K562 (cell line): ENCODE results near the gene FSCN2. TPM values are rescaled to one million over a fixed set of nuclear protein-coding genes. Genes with fewer than 3 reads are reported as not detected.

Source experiments
- ATAC-seq: fragments of 200-7000 bp; cut with Tn5 transposase; 3 replicates; pipeline ENCODE4 v1.9.1; 2020; ENCODE audit warnings: moderate library complexity
- BruUV-seq: library from RNA; stranded (reverse); fragments of 400-500 nt; replicated peaks from 2 replicates; lab custom pipeline; 2021; lab: Mats Ljungman, UMichigan
- CTCF ChIA-PET: fragments of 300-600 bp; formaldehyde crosslinking; extraction: SDS; loops from one replicate; lab custom pipeline; 2021; ENCODE audit warnings: low intra/inter-chr PET ratio; lab: Yijun Ruan, JAX
- POLR2A ChIA-PET: fragments of 300-600, 350-650 bp; sonication (Branson Sonifier 250); formaldehyde crosslinking; extraction: SDS; loops from one replicate; lab custom pipeline; 2021; ENCODE audit warnings: antibody characterized with exemption, inconsistent platforms; lab: Yijun Ruan, JAX
- DNase-seq, 4 experiments: peaks; one replicate each; pipeline versions ENCODE4 v3.0.0 to v3.0.0-alpha.2; 2011 to 2018; ENCODE audit warnings: low spot score in 3 of 4, mixed read lengths in 3 of 4; ENCODE audit errors: extremely low read depth in 1 of 4
- FAIRE-seq: peaks from 2 replicates; lab custom pipeline; 2011; peaks lifted over from hg19 to GRCh38; lab: Jason Lieb, UNC
- H2AFZ ChIP-seq: 2 replicates; pipeline ENCODE4 v1.6.0; 2011; ENCODE audit warnings: low read depth, low read length, control low read depth, inconsistent platforms
- H3K27ac ChIP-seq: fragments of 200-600 bp; 3 replicates; pipeline ENCODE4 v1.8.0; 2011; ENCODE audit warnings: low read depth, mild to moderate bottlenecking, control low read depth, inconsistent platforms, low read length, moderate library complexity, mixed read lengths; ENCODE audit errors: extremely low read depth
- H3K27me3 ChIP-seq, 2 experiments: fragments of 300-600 bp in 1 of 2; 2 replicates in 1 of 2; 3 replicates in 1 of 2; pipeline versions ENCODE4 v1.6.0 to v1.8.0; 2011; ENCODE audit warnings: inconsistent platforms in 2 of 2, low read length in 2 of 2, mild to moderate bottlenecking in 1 of 2, mixed read lengths in 1 of 2, moderate library complexity in 1 of 2; ENCODE audit not compliant: control insufficient read depth in 2 of 2, insufficient read depth in 2 of 2
- H3K36me3 ChIP-seq: fragments of 300-600 bp; 3 replicates; pipeline ENCODE4 v1.8.0; 2011; ENCODE audit warnings: mild to moderate bottlenecking, low read length, inconsistent platforms; ENCODE audit not compliant: control insufficient read depth, insufficient read depth
- H3K4me1 ChIP-seq, 2 experiments: fragments of 200-600 bp in 1 of 2; replicated peaks in 1 of 2; 2 replicates in 1 of 2; 3 replicates in 1 of 2; pipeline versions ENCODE4 v1.5.1 to v1.8.0; 2011; ENCODE audit warnings: inconsistent platforms in 2 of 2, low read length in 2 of 2, mild to moderate bottlenecking in 1 of 2, mixed read lengths in 1 of 2, moderate library complexity in 1 of 2; ENCODE audit not compliant: control insufficient read depth in 2 of 2, insufficient read depth in 2 of 2
- H3K4me2 ChIP-seq: 2 replicates; pipeline ENCODE4 v1.6.1; 2011; ENCODE audit warnings: low read length, control low read depth, inconsistent platforms, mixed read lengths; ENCODE audit not compliant: insufficient read depth
- H3K4me3 ChIP-seq: fragments of 200-600 bp; sonication (generic), shearing (Covaris generic); 2 replicates; pipeline ENCODE4 v1.5.1; 2016; ENCODE audit warnings: control low read depth, inconsistent platforms
- H3K79me2 ChIP-seq: fragments of 200-600 bp; 3 replicates; pipeline ENCODE4 v1.8.0; 2011; ENCODE audit warnings: low read length, inconsistent platforms; ENCODE audit not compliant: control insufficient read depth, insufficient read depth
- H3K9ac ChIP-seq, 2 experiments: 2 replicates each; pipeline versions ENCODE4 v1.6.0 to v1.6.1; 2011; ENCODE audit warnings: low read depth in 2 of 2, low read length in 2 of 2, control low read depth in 1 of 2, inconsistent platforms in 1 of 2, mild to moderate bottlenecking in 1 of 2, mixed read lengths in 1 of 2; ENCODE audit not compliant: insufficient read depth in 1 of 2
- H3K9me1 ChIP-seq: one replicate; pipeline ENCODE4 v1.6.0; 2011; ENCODE audit warnings: inconsistent platforms, mild to moderate bottlenecking, low read length, moderate library complexity; ENCODE audit not compliant: control insufficient read depth, insufficient read depth
- H3K9me3 ChIP-seq: replicated peaks from 2 replicates; pipeline ENCODE4 v1.5.1; 2011; ENCODE audit warnings: low read depth, low read length, inconsistent platforms; ENCODE audit not compliant: control insufficient read depth, insufficient read depth
- H4K20me1 ChIP-seq: replicated peaks from 2 replicates; pipeline ENCODE4 v1.6.1; 2011; ENCODE audit warnings: low read length, inconsistent platforms, mixed read lengths; ENCODE audit not compliant: control insufficient read depth, insufficient read depth
- ELK1 ChIP-seq: sonication (generic); formaldehyde crosslinking; IDR thresholded peaks from 2 replicates; pipeline ENCODE4 v1.8.1; 2022; ENCODE audit warnings: missing genetic modification reagents
- MBD1 ChIP-seq: fragments of 250-450 bp; sonication (Bioruptor Pico); IDR thresholded peaks from 2 replicates; pipeline ENCODE4 v1.8.0; 2022; ENCODE audit warnings: inconsistent platforms
- PHTF2 ChIP-seq: fragments of 250-450 bp; sonication (Bioruptor Pico); IDR thresholded peaks from 2 replicates; pipeline ENCODE4 v1.5.0; 2021; ENCODE audit warnings: mild to moderate bottlenecking
- ZBTB33 ChIP-seq: sonication (generic); formaldehyde crosslinking; IDR thresholded peaks from 2 replicates; pipeline ENCODE4 v1.8.1; 2023; ENCODE audit warnings: mild to moderate bottlenecking, missing genetic modification reagents
- ZNF174 ChIP-seq: fragments of 250-450 bp; sonication (Bioruptor Pico); IDR thresholded peaks from 2 replicates; pipeline ENCODE4 v1.4.0; 2020; ENCODE audit warnings: mild to moderate bottlenecking
- ZNF282 ChIP-seq: sonication (generic); formaldehyde crosslinking; IDR thresholded peaks from 2 replicates; pipeline ENCODE4 v1.8.1; 2023; ENCODE audit warnings: missing genetic modification reagents
- ZNF740 ChIP-seq, 3 experiments: fragments of 200-800 bp in 1 of 3; sonication (Bioruptor generic) in 1 of 3; sonication (generic) in 1 of 3; formaldehyde crosslinking in 1 of 3; IDR thresholded peaks; 2 replicates each; pipeline versions ENCODE4 v1.6.1 to v1.8.0; 2016 to 2022; ENCODE audit warnings: mild to moderate bottlenecking in 2 of 3, missing compliant biosample characterization in 2 of 3, missing genetic modification characterization in 2 of 3, missing genetic modification reagents in 1 of 3
- WGBS: fragments of 100-300 bp; shearing (Covaris generic); methylation state at CpG from one replicate; pipeline ENCODE4 v1.1.6; 2016; ENCODE audit warnings: low coverage, mixed read lengths; ENCODE audit not compliant: insufficient coverage; ENCODE audit errors: missing lambda C conversion rate; 5-methylcytosine and 5-hydroxymethylcytosine counted together
- in situ Hi-C: fragments of 300-500 bp; cut with MboI; formaldehyde crosslinking; loops from 4 replicates; pipeline ENCODE4 v1.15.0; 2018; ENCODE audit warnings: inconsistent platforms, mixed read lengths
- intact Hi-C: fragments of 100-400 bp; cut with micrococcal nuclease; formaldehyde crosslinking; loops from 2 replicates; pipeline ENCODE4 v1.14.2; 2022
- polyA plus RNA-seq, 8 experiments: library from polyadenylated mRNA; depleted of rRNA in 4 of 8; stranded (reverse) in 5 of 8; unstranded in 3 of 8; fragments of >200 nt; fragmentation: Nextera tagmentation in 2 of 8; fragmentation: Illumina TruSeq in 1 of 8; extraction: Ambion mirVana in 2 of 8; extraction: Trizol in 1 of 8; gene quantifications; 2 replicates each; pipeline versions ENCODE4 v1.2.1 to v1.2.3, GENCODE V29; 2011 to 2014; ENCODE audit warnings: inconsistent platforms in 1 of 8, missing spikeins in 1 of 8
- total RNA-seq, 7 experiments: library from RNA; depleted of rRNA in 6 of 7; stranded (reverse); fragments of >200 nt in 6 of 7; fragmentation: Illumina TruSeq in 2 of 7; extraction: Trizol in 2 of 7; gene quantifications; 2 replicates each; pipeline versions ENCODE4 v1.2.1 to v1.2.3, GENCODE V29; 2011 to 2021; ENCODE audit warnings: low replicate concordance in 1 of 7

FSCN2 gene
- total and polyA plus RNA-seq, 9 of the 15 experiments (the other 6 are each of a cell fraction or from before 2014, with no cell fraction given): 0.08 TPM; not detected in 8

GRCh38 chr17:81483862-81484194, 44.3 kb upstream of the FSCN2 start:
- H3K4me2 ChIP-seq: peak overlapping the region; percentile 78
- H3K4me1 ChIP-seq: peaks cover 36 to 83% of the 10 kb centered on the region in 2 experiments
- no peaks in the 10 kb centered on the region for H3K9me3 ChIP-seq
- in situ Hi-C loops (loop anchor here (5.0 kb wide), 2 partner anchors 92 to 237 kb away; no protein-coding TSS in a partner anchor), intact Hi-C loops (loop anchor here (2.0 to 10.0 kb wide), 4 partner anchors 38 to 229 kb away; partner anchors contain the start of gene SLC38A10)
- H4K20me1 ChIP-seq: no peaks in the 10 kb centered on the region
- CTCF ChIA-PET: interaction anchor here (0.5 to 2.7 kb wide), 8 partner anchors 29 to 354 kb away, joined by 3 to 33 read pairs (median 4); partner anchors contain the start of gene ACTG1
- H3K27me3 ChIP-seq: no peaks in the 10 kb centered on the region; a peak in 1 of 5 replicates
- POLR2A ChIA-PET: interaction anchor here (0.9 to 2.6 kb wide), 5 partner anchors 11 to 189 kb away, joined by 5 to 18 read pairs (median 8); partner anchors contain the start of genes ACTG1 and SLC38A10
- H2AFZ ChIP-seq: peak overlapping the region; percentile 98
- no peak for DNase-seq
- H3K4me3 ChIP-seq: peak overlapping the region; percentile 20; the same call in 1 of the 2 replicates
- FAIRE-seq: no peak
- H3K36me3 ChIP-seq: no peaks in the 10 kb centered on the region
- no peak for ATAC-seq
- peaks cover 11% of the 10 kb centered on the region; the same call in 2 of the 3 replicates for H3K79me2 ChIP-seq
- peak overlapping the region; percentile 69 to 93; a peak in 3 of 4 replicates for H3K9ac ChIP-seq
- TF ChIP-seq ELK1 (CRISPR knock-in tag) (0 out of 2 replicates have a peak, but pooled peaks have one; percentile 45), ZNF282 (CRISPR knock-in tag) (0 out of 2 replicates have a peak, but pooled peaks have one; percentile 66), ZNF740 (CRISPR knock-in tag; IDR thresholded peaks at IDR 0.05) (0 out of 2 replicates have a peak, but pooled peaks have one; percentile 22), ZNF740 (tag; IDR thresholded peaks at IDR 0.05) (no peak), ZNF174 (CRISPR knock-in tag) (no peak), ZBTB33 (peak; percentile 93), MBD1 (0 out of 2 replicates have a peak, but pooled peaks have one; percentile 61), PHTF2 (CRISPR knock-in tag) (no peak)
- no TSS peak for BruUV-seq
- WGBS: 44% methylated on average over 18 of the region's 32 CpGs
- H3K9me1 ChIP-seq: no peaks in the 10 kb centered on the region
- no peak overlapping the region for H3K27ac ChIP-seq
